ENCODE measurements around the gene PCDHGA4. TPM values are rescaled to one million over a fixed set of nuclear protein-coding genes. Genes with fewer than 3 reads are reported as not detected.
A peak's percentile ranks its signal among the peaks of the same experiment; 100 is the strongest.
"Not testable (repeated sequence)": the region's sequence is repeated elsewhere in the genome, so short reads cannot be mapped to it uniquely, and the experiment has no call there.

The PCDHGA4 gene
- total RNA-seq, 1 donor: 6.9 TPM

GRCh38 chr5:141343953-141344463 lies 10.8 kb upstream of the PCDHGA4 start:
- H3K27me3 ChIP-seq (ENCODE audit: insufficient read depth, low read length): peaks cover 16% of the 10 kb centered on the region
- peak; percentile 7 for TF ChIP-seq CTCF (IDR thresholded peaks at IDR 0.05; ENCODE audit: extremely low read depth, low read depth, low read length)
- H3K4me1 ChIP-seq (ENCODE audit: insufficient read depth, low read length): no peaks in the 10 kb centered on the region
- peak overlapping the region; percentile 65 for H3K4me2 ChIP-seq (ENCODE audit: insufficient read depth, low read length)
- peaks cover 2% of the 10 kb centered on the region for H3K9me3 ChIP-seq (ENCODE audit: low read depth, low read length)
- H2AFZ ChIP-seq (ENCODE audit: low read length): peak overlapping the region; percentile 87
- H4K20me1 ChIP-seq (ENCODE audit: insufficient read depth, low read length): no peaks in the 10 kb centered on the region
- H3K4me3 ChIP-seq (ENCODE audit: insufficient read depth, low read length): peak overlapping the region; percentile 70
- H3K27ac ChIP-seq (ENCODE audit: low read depth, low read length): no peak overlapping the region
- DNase-seq (ENCODE audit: insufficient read length, low spot score, missing footprints): no peak
- no peaks in the 10 kb centered on the region for H3K79me2 ChIP-seq (ENCODE audit: insufficient read depth, low read length)
- no peaks in the 10 kb centered on the region for H3K36me3 ChIP-seq (ENCODE audit: insufficient read depth, low read length)

GRCh38 chr5:141345327-141345726 lies 9.5 kb upstream of the PCDHGA4 start:
- DNase-seq (ENCODE audit: insufficient read length, low spot score, missing footprints): no peak
- H3K4me2 ChIP-seq (ENCODE audit: insufficient read depth, low read length): no peak overlapping the region
- no peaks in the 10 kb centered on the region for H3K4me1 ChIP-seq (ENCODE audit: insufficient read depth, low read length)
- no peaks in the 10 kb centered on the region for H4K20me1 ChIP-seq (ENCODE audit: insufficient read depth, low read length)
- no peak overlapping the region for H2AFZ ChIP-seq (ENCODE audit: low read length)
- H3K4me3 ChIP-seq (ENCODE audit: insufficient read depth, low read length): no peak overlapping the region
- H3K27ac ChIP-seq (ENCODE audit: low read depth, low read length): no peak overlapping the region
- no peaks in the 10 kb centered on the region for H3K79me2 ChIP-seq (ENCODE audit: insufficient read depth, low read length)
- no peak for TF ChIP-seq CTCF (IDR thresholded peaks at IDR 0.05; ENCODE audit: extremely low read depth, low read depth, low read length)
- H3K9me3 ChIP-seq (ENCODE audit: low read depth, low read length): peaks cover under 1% of the 10 kb centered on the region
- no peaks in the 10 kb centered on the region for H3K36me3 ChIP-seq (ENCODE audit: insufficient read depth, low read length)
- peaks cover 13% of the 10 kb centered on the region for H3K27me3 ChIP-seq (ENCODE audit: insufficient read depth, low read length)

- not testable (repeated sequence) for H3K9me3 ChIP-seq (ENCODE audit: low read depth, low read length); H3K36me3 ChIP-seq (ENCODE audit: insufficient read depth, low read length); H3K4me2 ChIP-seq (ENCODE audit: insufficient read depth, low read length); H3K4me3 ChIP-seq (ENCODE audit: insufficient read depth, low read length); H3K27ac ChIP-seq (ENCODE audit: low read depth, low read length); H3K79me2 ChIP-seq (ENCODE audit: insufficient read depth, low read length); H4K20me1 ChIP-seq (ENCODE audit: insufficient read depth, low read length); DNase-seq (ENCODE audit: insufficient read length, low spot score, missing footprints); H2AFZ ChIP-seq (ENCODE audit: low read length); H3K4me1 ChIP-seq (ENCODE audit: insufficient read depth, low read length)
- peaks cover 18% of the 10 kb centered on the region for H3K27me3 ChIP-seq (ENCODE audit: insufficient read depth, low read length)
These were observed 8.8 kb upstream of the PCDHGA4 start for GRCh38 chr5:141346017-141346416.

- H3K4me2 ChIP-seq (ENCODE audit: insufficient read depth, low read length): peak within 1 kb of the TSS; percentile 83
These were observed 4.8 kb upstream of the PCDHGA4 start, which contains the start of gene PCDHGB1 for GRCh38 chr5:141349917-141350619. PCDHGB1 (plus strand) TSS chr5:141350099; CDS start chr5:141350261, 162 bp downstream.

More at GRCh38 chr5:141349917-141350619, 4.8 kb upstream of the PCDHGA4 start, which contains the start of gene PCDHGB1:
- Histone ChIP-seq H3K36me3 (ENCODE audit: insufficient read depth, low read length) (no peaks in the 10 kb centered on the region), H3K4me1 (ENCODE audit: insufficient read depth, low read length) (no peaks in the 10 kb centered on the region), H4K20me1 (ENCODE audit: insufficient read depth, low read length) (no peaks in the 10 kb centered on the region), H3K9me3 (ENCODE audit: low read depth, low read length) (peaks cover 2% of the 10 kb centered on the region), H3K27me3 (ENCODE audit: insufficient read depth, low read length) (peaks cover 20% of the 10 kb centered on the region), H3K4me3 (ENCODE audit: insufficient read depth, low read length) (peak within 1 kb of the TSS; percentile 68), H3K79me2 (ENCODE audit: insufficient read depth, low read length) (no peaks in the 10 kb centered on the region), H2AFZ (ENCODE audit: low read length) (peak within 1 kb of the TSS; percentile 76), H3K27ac (ENCODE audit: low read depth, low read length) (no peak within 1 kb of the TSS)
- TF ChIP-seq CTCF (IDR thresholded peaks at IDR 0.05; ENCODE audit: extremely low read depth, low read depth, low read length): peak; percentile 64
- DNase-seq (ENCODE audit: insufficient read length, low spot score, missing footprints): peak; percentile 91

Data from osteoblast (primary cell).